PC-3 (cell line): ENCODE measurements around the gene MUTYH. TPM values are rescaled to one million over a fixed set of nuclear protein-coding genes. Genes with fewer than 3 reads are reported as not detected.

Experiments used
- ATAC-seq: fragments of 200-7000 bp; cut with Tn5 transposase; 2 replicates; pipeline ENCODE4 v1.9.1; 2020; ENCODE audit warnings: mild to moderate bottlenecking, moderate library complexity
- BruUV-seq: library from RNA; stranded (reverse); fragments of 400-500 nt; replicated peaks from 2 replicates; lab custom pipeline; 2021; lab: Mats Ljungman, UMichigan
- CTCF ChIA-PET: fragments of 300-600 bp; sonication (Branson Sonifier 250); formaldehyde crosslinking; loops from one replicate; lab custom pipeline; 2022; ENCODE audit warnings: antibody characterized with exemption; lab: Charles Lee
- POLR2A ChIA-PET: fragments of 300-600 bp; sonication (Branson Sonifier 250); formaldehyde crosslinking; loops from one replicate; lab custom pipeline; 2022; ENCODE audit warnings: antibody characterized with exemption; ENCODE audit not compliant: unreplicated experiment; lab: Charles Lee
- DNase-seq: peaks from one replicate; pipeline ENCODE4 v3.0.0-alpha.2; 2015
- H2AFZ ChIP-seq: fragments of 300-600 bp; sonication (generic); 2 replicates; pipeline ENCODE4 v1.6.0; 2016; ENCODE audit warnings: antibody characterized with exemption, low read length
- H3F3A ChIP-seq: fragments of 300-600 bp; sonication (generic); one replicate; pipeline ENCODE4 v1.6.0; 2017; ENCODE audit warnings: antibody characterized with exemption, low read length, control low read depth, mild to moderate bottlenecking; ENCODE audit not compliant: unreplicated experiment
- H3K27ac ChIP-seq: fragments of 300-600 bp; sonication (generic); 2 replicates; pipeline ENCODE4 v1.5.1; 2016; ENCODE audit warnings: mild to moderate bottlenecking, low read length
- H3K27me3 ChIP-seq: fragments of 300-600 bp; sonication (generic); 2 replicates; pipeline ENCODE4 v1.6.1; 2016; ENCODE audit warnings: low read length, mixed read lengths
- H3K36me3 ChIP-seq: fragments of 300-600 bp; sonication (generic); 2 replicates; pipeline ENCODE4 v1.6.1; 2016; ENCODE audit warnings: low read depth, mixed run types, low read length, mixed read lengths
- H3K4me1 ChIP-seq: fragments of 300-600 bp; sonication (generic); 2 replicates; pipeline ENCODE4 v1.5.1; 2016; ENCODE audit warnings: low read length; ENCODE audit not compliant: insufficient read depth
- H3K4me2 ChIP-seq: fragments of 300-600 bp; sonication (generic); 2 replicates; pipeline ENCODE4 v1.6.0; 2016; ENCODE audit warnings: low read length
- H3K4me3 ChIP-seq: fragments of 300-600 bp; sonication (generic); 2 replicates; pipeline ENCODE4 v1.5.1; 2016; ENCODE audit warnings: mild to moderate bottlenecking, low read length, mixed read lengths
- H3K79me2 ChIP-seq: fragments of 300-600 bp; sonication (generic); 2 replicates; pipeline ENCODE4 v1.6.1; 2017; ENCODE audit warnings: low read length, mixed read lengths
- H3K9ac ChIP-seq: fragments of 300-600 bp; sonication (generic); 2 replicates; pipeline ENCODE4 v1.6.0; 2016; ENCODE audit warnings: mild to moderate bottlenecking, low read length
- H3K9me2 ChIP-seq: fragments of 300-600 bp; sonication (generic); replicated peaks from 2 replicates; pipeline ENCODE4 v1.6.1; 2016; ENCODE audit warnings: mixed run types, low read length, mixed read lengths
- H3K9me3 ChIP-seq: fragments of 300-600 bp; sonication (generic); 2 replicates; pipeline ENCODE4 v1.6.1; 2016; ENCODE audit warnings: low read length, mixed read lengths
- H4K20me1 ChIP-seq: fragments of 300-600 bp; sonication (generic); 2 replicates; pipeline ENCODE4 v1.6.1; 2016; ENCODE audit warnings: low read length, mixed read lengths
- EZH2 ChIP-seq: fragments of 300-600 bp; sonication (generic); IDR thresholded peaks from one replicate; pipeline ENCODE4 v1.6.1; 2017; ENCODE audit warnings: antibody characterized with exemption, mild to moderate bottlenecking, low read length; ENCODE audit not compliant: unreplicated experiment
- EZH2phosphoT487 ChIP-seq: fragments of 300-600 bp; sonication (generic); IDR thresholded peaks from 2 replicates; pipeline ENCODE4 v1.6.1; 2018; ENCODE audit warnings: mild to moderate bottlenecking, antibody characterized with exemption, low read length, borderline replicate concordance
- intact Hi-C: fragments of 100-400 bp; cut with micrococcal nuclease; formaldehyde crosslinking; loops from 2 replicates; pipeline ENCODE4 v1.9.0; 2023
- total RNA-seq: library from RNA; depleted of rRNA; stranded (reverse); fragments of >200 nt; gene quantifications from 2 replicates; pipeline ENCODE4 v1.2.3, GENCODE V29; 2014
- TF ChIP-seq, protein P1 (sequence below): fragments of 300-600 bp; sonication (generic); conservative IDR thresholded peaks from 2 replicates; pipeline ENCODE4 v1.5.1; 2017; ENCODE audit warnings: antibody characterized with exemption, low read depth, mild to moderate bottlenecking, low read length

Gene MUTYH
- total RNA-seq, 1 experiment from 2014 or later, result 22.8 TPM

DNA sequence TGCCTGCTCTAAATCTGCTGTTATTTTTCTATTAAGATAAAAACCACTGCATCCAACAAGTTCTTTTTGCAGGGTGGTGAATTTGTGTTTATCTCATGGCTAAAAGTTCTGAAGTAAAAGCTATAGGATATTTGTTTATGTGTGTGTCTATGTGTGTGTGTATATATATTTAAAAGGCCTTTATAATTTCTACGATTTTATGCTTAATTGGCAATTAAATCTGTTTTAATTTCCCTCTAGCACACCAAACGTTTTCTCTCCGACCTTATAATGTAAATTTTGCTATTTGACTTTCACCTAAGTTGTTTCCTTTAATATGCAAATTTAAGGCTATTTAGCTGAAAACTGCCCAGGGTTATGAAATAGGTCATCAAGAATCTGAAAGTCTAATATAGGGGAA lies 33.3 kb downstream of the MUTYH start:
- CTCF ChIA-PET, result no interaction called here
- ATAC-seq, result no peak
- intact Hi-C loops, result no loop called here
- Histone ChIP-seq H3K36me3 (no peaks in the 10 kb centered on the region), H3K27ac (no peak overlapping the region), H3K4me2 (peak overlapping the region; percentile 6; the same call in 1 of the 2 replicates), H2AFZ (peak overlapping the region; percentile 53), H3F3A (peaks cover 7% of the 10 kb centered on the region), H4K20me1 (no peaks in the 10 kb centered on the region), H3K27me3 (no peaks in the 10 kb centered on the region), H3K79me2 (0 out of 2 replicates have a peak, but pooled peaks cover 5% of the 10 kb centered on the region), H3K4me1 (peaks cover 22% of the 10 kb centered on the region), H3K9ac (no peak overlapping the region), H3K9me2 (no peaks in the 10 kb centered on the region), H3K9me3 (no peaks in the 10 kb centered on the region), H3K4me3 (no peak overlapping the region)
- POLR2A ChIA-PET, result no interaction called here
- BruUV-seq, result no TSS peak
- TF ChIP-seq EZH2phosphoT487 (no peak), EZH2 (no peak)
- TF ChIP-seq, protein P1, sequence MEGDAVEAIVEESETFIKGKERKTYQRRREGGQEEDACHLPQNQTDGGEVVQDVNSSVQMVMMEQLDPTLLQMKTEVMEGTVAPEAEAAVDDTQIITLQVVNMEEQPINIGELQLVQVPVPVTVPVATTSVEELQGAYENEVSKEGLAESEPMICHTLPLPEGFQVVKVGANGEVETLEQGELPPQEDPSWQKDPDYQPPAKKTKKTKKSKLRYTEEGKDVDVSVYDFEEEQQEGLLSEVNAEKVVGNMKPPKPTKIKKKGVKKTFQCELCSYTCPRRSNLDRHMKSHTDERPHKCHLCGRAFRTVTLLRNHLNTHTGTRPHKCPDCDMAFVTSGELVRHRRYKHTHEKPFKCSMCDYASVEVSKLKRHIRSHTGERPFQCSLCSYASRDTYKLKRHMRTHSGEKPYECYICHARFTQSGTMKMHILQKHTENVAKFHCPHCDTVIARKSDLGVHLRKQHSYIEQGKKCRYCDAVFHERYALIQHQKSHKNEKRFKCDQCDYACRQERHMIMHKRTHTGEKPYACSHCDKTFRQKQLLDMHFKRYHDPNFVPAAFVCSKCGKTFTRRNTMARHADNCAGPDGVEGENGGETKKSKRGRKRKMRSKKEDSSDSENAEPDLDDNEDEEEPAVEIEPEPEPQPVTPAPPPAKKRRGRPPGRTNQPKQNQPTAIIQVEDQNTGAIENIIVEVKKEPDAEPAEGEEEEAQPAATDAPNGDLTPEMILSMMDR, result no peak
- no peak for DNase-seq

DNA sequence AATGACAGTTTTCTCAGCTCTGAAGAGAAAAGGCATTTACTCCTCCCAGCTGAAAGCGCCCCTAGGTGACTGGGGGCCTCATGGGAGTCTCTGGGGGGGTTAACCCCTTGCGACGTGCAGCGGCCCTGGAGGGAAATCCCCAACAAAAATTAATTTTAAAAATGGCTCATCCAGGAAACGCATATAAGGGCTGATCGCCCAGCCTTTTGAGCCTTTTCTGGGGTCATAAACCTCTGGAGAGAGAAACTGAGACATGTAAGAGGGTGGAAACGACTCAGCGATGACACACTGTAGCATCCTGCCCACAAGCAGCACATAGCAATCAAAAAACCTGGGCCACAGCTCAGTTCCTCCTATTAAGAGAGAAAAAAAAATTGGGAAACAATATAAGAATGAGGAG lies 33.9 kb downstream of the MUTYH start:
- no peak for ATAC-seq
- intact Hi-C loops, result no loop called here
- POLR2A ChIA-PET, result no interaction called here
- Histone ChIP-seq H3K9me3 (no peaks in the 10 kb centered on the region), H4K20me1 (no peaks in the 10 kb centered on the region), H3F3A (peaks cover 7% of the 10 kb centered on the region), H3K27ac (no peak overlapping the region), H3K4me3 (no peak overlapping the region), H3K79me2 (0 out of 2 replicates have a peak, but pooled peaks cover 5% of the 10 kb centered on the region), H3K36me3 (no peaks in the 10 kb centered on the region), H2AFZ (peak overlapping the region; percentile 53), H3K4me1 (peaks cover 22% of the 10 kb centered on the region), H3K4me2 (peak overlapping the region; percentile 6; the same call in 1 of the 2 replicates), H3K9ac (no peak overlapping the region), H3K27me3 (no peaks in the 10 kb centered on the region), H3K9me2 (no peaks in the 10 kb centered on the region)
- DNase-seq, result peak; percentile 36
- no TSS peak for BruUV-seq
- TF ChIP-seq, protein P1, result no peak
- TF ChIP-seq EZH2phosphoT487 (no peak), EZH2 (no peak)
- CTCF ChIA-PET, result no interaction called here

GRCh38 chr1:45305231-45305630 lies 35.0 kb downstream of the MUTYH start:
- Histone ChIP-seq H3K79me2 (0 out of 2 replicates have a peak, but pooled peaks cover 5% of the 10 kb centered on the region), H3K9me3 (no peaks in the 10 kb centered on the region), H3K4me3 (no peak overlapping the region), H4K20me1 (no peaks in the 10 kb centered on the region), H3K4me1 (peaks cover 22% of the 10 kb centered on the region), H3K36me3 (no peaks in the 10 kb centered on the region), H3K4me2 (no peak overlapping the region), H3K9ac (no peak overlapping the region), H2AFZ (no peak overlapping the region), H3F3A (peaks cover 7% of the 10 kb centered on the region), H3K27me3 (no peaks in the 10 kb centered on the region), H3K9me2 (no peaks in the 10 kb centered on the region), H3K27ac (no peak overlapping the region)
- no peak for DNase-seq
- POLR2A ChIA-PET, result no interaction called here
- CTCF ChIA-PET, result no interaction called here
- intact Hi-C loops, result no loop called here
- TF ChIP-seq, protein P1, result no peak
- TF ChIP-seq EZH2phosphoT487, result no peak
- TF ChIP-seq EZH2, result no peak
- no TSS peak for BruUV-seq
- ATAC-seq, result no peak
